HL-60 (cell line): ENCODE measurements around the gene RNF180.

Source experiments
- DNase-seq, 2 experiments: peaks; one replicate each; pipeline ENCODE4 v3.0.0-alpha.2; 2010 to 2020; ENCODE audit warnings: low read depth in 1 of 2, low spot score in 1 of 2
- H3K27ac ChIP-seq: fragments of 250-450 bp; sonication (Bioruptor Pico); replicated peaks from 2 replicates; pipeline ENCODE4 v1.5.1; 2020; ENCODE audit warnings: mild to moderate bottlenecking, moderate library complexity
- H3K27me3 ChIP-seq: fragments of 250-450 bp; sonication (Bioruptor Pico); 2 replicates; pipeline ENCODE4 v1.5.1; 2021; ENCODE audit warnings: mild to moderate bottlenecking, moderate library complexity; ENCODE audit not compliant: insufficient read depth, poor library complexity, severe bottlenecking
- H3K4me3 ChIP-seq: replicated peaks from 2 replicates; pipeline ENCODE4 v1.5.1; 2011; ENCODE audit warnings: mild to moderate bottlenecking, control low read depth, low read length; ENCODE audit not compliant: insufficient read depth
- CTCF ChIP-seq: IDR thresholded peaks from one replicate; pipeline ENCODE4 v1.5.1; 2011; ENCODE audit warnings: low read length, control low read depth, inconsistent platforms; ENCODE audit not compliant: insufficient read depth
- GABPA ChIP-seq: IDR thresholded peaks from 2 replicates; pipeline ENCODE4 v1.6.1; 2012; ENCODE audit warnings: low read depth
- POLR2AphosphoS5 ChIP-seq: IDR thresholded peaks from 2 replicates; pipeline ENCODE4 v1.6.1; 2012; ENCODE audit warnings: low read depth
- REST ChIP-seq: IDR thresholded peaks from 2 replicates; pipeline ENCODE4 v1.6.1; 2012; ENCODE audit warnings: low read depth; ENCODE audit not compliant: insufficient replicate concordance
- SPI1 ChIP-seq: IDR thresholded peaks from 2 replicates; pipeline ENCODE4 v1.6.1; 2012; ENCODE audit warnings: low read depth, mild to moderate bottlenecking, borderline replicate concordance

Gene RNF180

GRCh38 chr5:64140018-64140417 lies 25.6 kb upstream of the RNF180 start:
- Histone ChIP-seq H3K27me3 (no peaks in the 10 kb centered on the region), H3K4me3 (no peak overlapping the region)
- TF ChIP-seq GABPA (no peak), REST (no peak), SPI1 (no peak), CTCF (no peak), POLR2AphosphoS5 (no peak)

GRCh38 chr5:64144425-64145215 lies 21.0 kb upstream of the RNF180 start:
- DNase-seq = no peak
- Histone ChIP-seq H3K27me3 (no peaks in the 10 kb centered on the region), H3K27ac (no peak overlapping the region), H3K4me3 (no peak overlapping the region)
- TF ChIP-seq CTCF (no peak), SPI1 (no peak), REST (no peak), GABPA (no peak), POLR2AphosphoS5 (no peak)

More at GRCh38 chr5:64140018-64140417, 25.6 kb upstream of the RNF180 start:
- no peak for DNase-seq
- no peak overlapping the region for H3K27ac ChIP-seq

- Histone ChIP-seq H3K27ac (no peak overlapping the region), H3K4me3 (no peak overlapping the region), H3K27me3 (no peaks in the 10 kb centered on the region)
- TF ChIP-seq REST (no peak), POLR2AphosphoS5 (no peak), CTCF (no peak), SPI1 (no peak), GABPA (no peak)
- DNase-seq = no peak
Measured at GRCh38 chr5:64145216-64145895, 20.3 kb upstream of the RNF180 start.
